ENCODE measurements around the gene FIGN.

The FIGN gene

DNA sequence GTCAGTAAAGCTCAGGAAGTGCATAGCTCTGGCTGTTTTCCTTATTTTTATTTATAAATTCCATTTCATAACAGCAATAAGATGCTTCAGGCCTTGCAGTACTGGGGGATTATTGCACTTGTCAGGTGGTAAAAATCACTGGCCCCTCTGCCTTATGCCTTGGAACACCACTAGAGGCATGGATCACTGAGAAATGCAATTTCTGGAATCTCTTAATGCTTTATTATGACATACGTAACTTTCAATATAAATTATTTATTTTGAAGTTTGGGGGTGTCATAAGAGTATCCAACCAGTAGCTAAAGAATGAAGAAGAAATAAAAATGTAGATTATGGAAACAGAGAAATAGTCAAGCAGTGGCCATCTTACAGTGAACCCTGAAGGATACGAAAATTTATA is 183.1 kb downstream of the FIGN start:
- DNase-seq, result no peak

DNA sequence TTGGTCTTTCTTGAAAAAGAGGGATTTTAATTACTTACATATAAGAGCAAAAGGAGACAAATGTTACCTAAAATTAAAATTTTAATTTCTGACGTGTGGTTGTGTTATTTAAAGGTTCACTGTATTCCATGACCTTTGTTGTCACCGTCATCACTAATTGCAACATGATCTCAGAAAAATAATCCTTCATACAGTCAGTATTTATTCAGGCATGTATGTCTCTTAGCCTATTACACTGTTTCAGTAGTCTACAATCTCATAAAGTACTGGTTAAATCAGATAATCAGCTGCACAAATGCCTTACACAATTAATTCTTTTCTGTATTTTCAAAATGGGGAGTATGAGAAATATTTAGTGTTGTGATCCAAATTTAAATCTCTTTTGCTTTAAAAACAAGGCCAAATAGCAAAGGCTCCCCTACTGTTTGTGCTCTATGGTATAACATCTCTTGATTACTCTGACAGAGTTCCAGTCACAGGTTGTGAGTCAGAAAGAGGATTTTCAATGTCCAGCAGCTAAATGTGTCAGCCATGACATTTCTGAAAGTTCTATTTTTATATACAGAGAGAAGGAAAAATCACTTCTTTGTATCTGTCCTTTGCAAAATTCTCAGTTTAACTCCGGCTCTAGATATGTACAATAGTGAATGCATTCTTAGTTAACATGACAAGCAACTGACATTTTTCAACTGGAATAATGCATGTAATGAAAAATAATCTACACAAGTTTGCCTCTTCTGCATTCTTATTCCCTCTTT is 184.0 kb downstream of the FIGN start:
- DNase-seq, result no peak

- no peak for DNase-seq
Observed at GRCh38 chr2:163548970-163549369, 186.8 kb downstream of the FIGN start.
